ENCODE results near the gene LDLRAD4. TPM values are rescaled to one million over a fixed set of nuclear protein-coding genes. Genes with fewer than 3 reads are reported as not detected.

LDLRAD4 gene
- total RNA-seq, 1 experiment from 2014 or later = 3.6 TPM

DNA sequence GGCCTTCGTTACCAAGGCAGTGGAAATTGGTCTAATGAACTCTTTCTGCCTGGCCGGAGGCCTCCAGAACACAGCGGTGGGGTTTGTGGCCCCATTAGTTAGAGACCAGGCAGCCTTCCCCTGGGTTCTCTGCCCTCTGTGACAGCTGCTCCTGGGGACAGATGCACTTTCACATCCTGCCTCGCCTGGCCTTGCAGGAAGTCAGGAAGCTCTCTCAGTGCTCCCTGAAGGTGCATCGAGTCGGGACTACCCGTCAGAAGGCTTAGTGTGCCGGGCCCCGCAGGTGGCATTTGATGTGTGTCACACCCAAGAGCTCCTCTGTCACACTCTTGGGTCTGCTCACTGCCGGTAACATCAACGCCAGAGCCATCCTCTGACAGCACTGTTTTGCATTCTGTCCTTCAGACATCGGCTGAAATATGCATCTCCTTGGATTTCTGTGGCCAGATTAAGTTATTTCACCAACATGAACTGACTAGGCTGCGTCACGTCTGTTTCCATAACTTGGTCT, 158.3 kb downstream of the LDLRAD4 start:
- Histone ChIP-seq H3K4me3 (ENCODE audit: low read depth, low read length, poor library complexity, severe bottlenecking) (no peak overlapping the region), H3K27me3 (replicated peaks; ENCODE audit: insufficient read depth, low read depth, low read length, poor library complexity) (no peaks in the 10 kb centered on the region), H3K36me3 (ENCODE audit: insufficient read depth, low read length, poor library complexity, severe bottlenecking) (no peaks in the 10 kb centered on the region), H3K9me3 (ENCODE audit: low read depth, low read length, poor library complexity, severe bottlenecking) (no peaks in the 10 kb centered on the region), H3K4me1 (ENCODE audit: insufficient read depth, low read length, poor library complexity, severe bottlenecking) (peaks cover 13% of the 10 kb centered on the region), H3K27ac (ENCODE audit: low read depth, low read length, poor library complexity, severe bottlenecking) (no peak overlapping the region)
- POLR2A ChIA-PET (ENCODE audit: low non-redundant PET) = no interaction called here
- intact Hi-C loops (cut with micrococcal nuclease; ENCODE audit: unreplicated experiment) = no loop called here
- DNase-seq (ENCODE audit: low spot score) = no peak
- CTCF ChIA-PET = no interaction called here
- BruUV-seq (replicated peaks) = no TSS peak
- TF ChIP-seq EZH2 (IDR thresholded peaks at IDR 0.05; ENCODE audit: borderline replicate concordance, low read depth, low read length, poor library complexity, severe bottlenecking) = no peak
- TF ChIP-seq, protein P1, sequence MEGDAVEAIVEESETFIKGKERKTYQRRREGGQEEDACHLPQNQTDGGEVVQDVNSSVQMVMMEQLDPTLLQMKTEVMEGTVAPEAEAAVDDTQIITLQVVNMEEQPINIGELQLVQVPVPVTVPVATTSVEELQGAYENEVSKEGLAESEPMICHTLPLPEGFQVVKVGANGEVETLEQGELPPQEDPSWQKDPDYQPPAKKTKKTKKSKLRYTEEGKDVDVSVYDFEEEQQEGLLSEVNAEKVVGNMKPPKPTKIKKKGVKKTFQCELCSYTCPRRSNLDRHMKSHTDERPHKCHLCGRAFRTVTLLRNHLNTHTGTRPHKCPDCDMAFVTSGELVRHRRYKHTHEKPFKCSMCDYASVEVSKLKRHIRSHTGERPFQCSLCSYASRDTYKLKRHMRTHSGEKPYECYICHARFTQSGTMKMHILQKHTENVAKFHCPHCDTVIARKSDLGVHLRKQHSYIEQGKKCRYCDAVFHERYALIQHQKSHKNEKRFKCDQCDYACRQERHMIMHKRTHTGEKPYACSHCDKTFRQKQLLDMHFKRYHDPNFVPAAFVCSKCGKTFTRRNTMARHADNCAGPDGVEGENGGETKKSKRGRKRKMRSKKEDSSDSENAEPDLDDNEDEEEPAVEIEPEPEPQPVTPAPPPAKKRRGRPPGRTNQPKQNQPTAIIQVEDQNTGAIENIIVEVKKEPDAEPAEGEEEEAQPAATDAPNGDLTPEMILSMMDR (conservative IDR thresholded peaks at IDR 0.05; ENCODE audit: low read depth, low read length) = no peak

DNA sequence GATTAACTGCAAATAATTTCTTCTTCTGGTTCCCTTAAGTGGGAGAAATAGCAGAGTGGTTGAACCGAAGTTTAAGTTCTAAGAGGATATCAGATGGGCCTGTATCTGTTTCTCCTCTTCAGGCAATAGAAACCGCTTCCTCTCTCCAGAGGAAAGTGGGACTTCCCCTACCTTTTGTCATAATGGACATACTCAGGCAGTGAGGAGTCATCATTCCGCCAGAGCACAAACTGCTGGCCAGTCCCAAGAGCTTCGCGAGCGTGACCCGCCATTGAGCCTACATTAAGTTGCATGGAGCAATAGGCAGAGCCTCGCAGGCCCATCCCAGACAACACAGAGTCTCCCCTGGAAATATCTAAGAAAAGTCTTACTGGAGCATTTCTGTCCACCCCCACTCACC, 158.9 kb downstream of the LDLRAD4 start:
- BruUV-seq (replicated peaks) = no TSS peak
- no peak overlapping the region for H3K4me3 ChIP-seq (ENCODE audit: low read depth, low read length, poor library complexity, severe bottlenecking)
- H3K27me3 ChIP-seq (replicated peaks; ENCODE audit: insufficient read depth, low read depth, low read length, poor library complexity) = no peaks in the 10 kb centered on the region
- intact Hi-C loops (cut with micrococcal nuclease; ENCODE audit: unreplicated experiment) = no loop called here
- peaks cover 19% of the 10 kb centered on the region for H3K4me1 ChIP-seq (ENCODE audit: insufficient read depth, low read length, poor library complexity, severe bottlenecking)
- TF ChIP-seq, protein P1 (conservative IDR thresholded peaks at IDR 0.05; ENCODE audit: low read depth, low read length) = no peak
- no peak for TF ChIP-seq EZH2 (IDR thresholded peaks at IDR 0.05; ENCODE audit: borderline replicate concordance, low read depth, low read length, poor library complexity, severe bottlenecking)
- no peaks in the 10 kb centered on the region for H3K36me3 ChIP-seq (ENCODE audit: insufficient read depth, low read length, poor library complexity, severe bottlenecking)
- DNase-seq (ENCODE audit: low spot score) = no peak
- no peak overlapping the region for H3K27ac ChIP-seq (ENCODE audit: low read depth, low read length, poor library complexity, severe bottlenecking)
- CTCF ChIA-PET = no interaction called here
- POLR2A ChIA-PET (ENCODE audit: low non-redundant PET) = no interaction called here
- no peaks in the 10 kb centered on the region for H3K9me3 ChIP-seq (ENCODE audit: low read depth, low read length, poor library complexity, severe bottlenecking)

DNA sequence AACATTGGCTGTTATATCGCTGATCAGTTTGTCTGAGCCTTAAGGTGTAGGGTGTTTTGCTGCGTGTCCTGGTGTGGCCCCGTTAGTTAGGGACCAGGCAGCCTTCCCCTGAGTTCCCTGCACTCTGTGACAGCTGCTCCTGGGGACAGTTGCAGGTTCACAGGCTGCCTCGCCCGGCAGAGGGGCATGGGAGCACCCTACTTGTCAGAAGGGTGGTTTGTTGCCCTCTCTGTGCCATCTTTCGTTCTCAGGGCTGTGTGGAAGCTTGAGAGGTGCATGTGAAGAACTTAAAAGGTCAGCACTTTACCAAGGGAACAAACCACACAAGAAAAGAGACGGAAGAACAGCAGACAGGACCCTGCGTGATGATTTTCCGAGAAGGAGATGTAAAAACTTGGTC, 159.6 kb downstream of the LDLRAD4 start:
- no peak for DNase-seq (ENCODE audit: low spot score)
- BruUV-seq (replicated peaks) = no TSS peak

More for the DNA sequence above, 159.6 kb downstream of the LDLRAD4 start:
- intact Hi-C loops (cut with micrococcal nuclease; ENCODE audit: unreplicated experiment) = no loop called here
- TF ChIP-seq, protein P1 (conservative IDR thresholded peaks at IDR 0.05; ENCODE audit: low read depth, low read length) = no peak
- no peak for TF ChIP-seq EZH2 (IDR thresholded peaks at IDR 0.05; ENCODE audit: borderline replicate concordance, low read depth, low read length, poor library complexity, severe bottlenecking)
- Histone ChIP-seq H3K4me3 (ENCODE audit: low read depth, low read length, poor library complexity, severe bottlenecking) (no peak overlapping the region), H3K27me3 (replicated peaks; ENCODE audit: insufficient read depth, low read depth, low read length, poor library complexity) (no peaks in the 10 kb centered on the region), H3K9me3 (ENCODE audit: low read depth, low read length, poor library complexity, severe bottlenecking) (no peaks in the 10 kb centered on the region), H3K4me1 (ENCODE audit: insufficient read depth, low read length, poor library complexity, severe bottlenecking) (peaks cover 22% of the 10 kb centered on the region), H3K36me3 (ENCODE audit: insufficient read depth, low read length, poor library complexity, severe bottlenecking) (no peaks in the 10 kb centered on the region), H3K27ac (ENCODE audit: low read depth, low read length, poor library complexity, severe bottlenecking) (no peak overlapping the region)
- ChIA-PET CTCF (no interaction called here), POLR2A (ENCODE audit: low non-redundant PET) (no interaction called here)

All from A673 (cell line).